DOHH2 (cell line): ENCODE results near the gene INHA.

Experiments
- EZH2phosphoT487 ChIP-seq: fragments of 200-600 bp; sonication (generic); IDR thresholded peaks from 2 replicates; pipeline ENCODE4 v1.6.1; 2017; ENCODE audit warnings: borderline replicate concordance, mild to moderate bottlenecking, antibody characterized with exemption, low read length, moderate library complexity, mixed read lengths
- TF ChIP-seq, protein P1 (sequence below): fragments of 200-600 bp; sonication (generic); IDR thresholded peaks from one replicate; pipeline ENCODE4 v1.5.1; 2014; ENCODE audit warnings: antibody characterized with exemption, mild to moderate bottlenecking, low read depth, low read length; ENCODE audit not compliant: poor library complexity, severe bottlenecking

DNA sequence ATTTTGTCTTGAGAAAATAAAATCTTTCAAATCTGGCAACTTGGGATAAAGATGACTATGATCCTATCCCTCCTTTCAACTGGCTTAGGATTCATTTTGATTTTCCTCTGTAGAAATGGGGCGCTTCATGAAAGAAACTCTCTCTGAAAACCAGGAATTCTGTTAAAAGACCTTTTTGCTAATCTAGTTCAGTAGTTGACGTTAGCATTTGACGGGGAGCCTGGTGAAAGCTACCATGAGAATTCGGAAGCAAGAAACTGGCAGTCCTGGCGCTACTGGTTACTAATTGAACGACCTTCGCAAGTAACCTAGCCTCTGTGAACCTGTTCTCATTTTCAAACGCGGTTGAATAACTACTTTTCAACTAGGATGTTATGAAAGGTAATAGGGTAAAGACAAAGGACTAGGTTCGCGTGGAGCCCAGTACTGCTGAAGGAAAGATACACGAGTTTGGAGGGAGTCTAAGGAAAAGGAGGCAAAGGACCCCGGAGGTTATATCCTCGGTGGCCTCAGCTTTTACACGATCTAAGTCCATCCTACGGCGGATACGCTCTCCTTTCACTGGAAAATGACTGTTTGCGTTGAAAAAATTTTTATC is 24.9 kb downstream of the INHA start:
- TF ChIP-seq, protein P1, sequence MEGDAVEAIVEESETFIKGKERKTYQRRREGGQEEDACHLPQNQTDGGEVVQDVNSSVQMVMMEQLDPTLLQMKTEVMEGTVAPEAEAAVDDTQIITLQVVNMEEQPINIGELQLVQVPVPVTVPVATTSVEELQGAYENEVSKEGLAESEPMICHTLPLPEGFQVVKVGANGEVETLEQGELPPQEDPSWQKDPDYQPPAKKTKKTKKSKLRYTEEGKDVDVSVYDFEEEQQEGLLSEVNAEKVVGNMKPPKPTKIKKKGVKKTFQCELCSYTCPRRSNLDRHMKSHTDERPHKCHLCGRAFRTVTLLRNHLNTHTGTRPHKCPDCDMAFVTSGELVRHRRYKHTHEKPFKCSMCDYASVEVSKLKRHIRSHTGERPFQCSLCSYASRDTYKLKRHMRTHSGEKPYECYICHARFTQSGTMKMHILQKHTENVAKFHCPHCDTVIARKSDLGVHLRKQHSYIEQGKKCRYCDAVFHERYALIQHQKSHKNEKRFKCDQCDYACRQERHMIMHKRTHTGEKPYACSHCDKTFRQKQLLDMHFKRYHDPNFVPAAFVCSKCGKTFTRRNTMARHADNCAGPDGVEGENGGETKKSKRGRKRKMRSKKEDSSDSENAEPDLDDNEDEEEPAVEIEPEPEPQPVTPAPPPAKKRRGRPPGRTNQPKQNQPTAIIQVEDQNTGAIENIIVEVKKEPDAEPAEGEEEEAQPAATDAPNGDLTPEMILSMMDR = no peak
- TF ChIP-seq EZH2phosphoT487 = no peak
